Panc1 (cell line): ENCODE measurements around the gene NPPA.

Experiments used
- CTCF ChIP-seq: fragments of 450-650 bp; IDR thresholded peaks from 2 replicates; pipeline ENCODE4 v1.5.1; 2017; ENCODE audit warnings: mild to moderate bottlenecking
- POLR2AphosphoS5 ChIP-seq: IDR thresholded peaks from 2 replicates; pipeline ENCODE4 v1.6.1; 2012; ENCODE audit warnings: mild to moderate bottlenecking, low read depth, low read length, moderate library complexity
- REST ChIP-seq, 2 experiments: IDR thresholded peaks; 2 replicates each; pipeline ENCODE4 v1.6.1; 2011 to 2012; ENCODE audit warnings: low read depth in 2 of 2, control low read depth in 1 of 2, low read length in 1 of 2, mild to moderate bottlenecking in 1 of 2, moderate library complexity in 1 of 2; ENCODE audit not compliant: insufficient read depth in 1 of 2

- TF ChIP-seq CTCF (no peak), REST (IDR thresholded peaks at IDR 0.05; ENCODE audit: insufficient read depth in 1 of 2, low read depth in 2 of 2, low read length in 1 of 2) (no peak), POLR2AphosphoS5 (no peak)
Observed at GRCh38 chr1:11869650-11870207, 22.1 kb upstream of the NPPA start.
